Epithelial cell of proximal tubule (primary cell): ENCODE measurements around the gene SFXN5. TPM values are rescaled to one million over a fixed set of nuclear protein-coding genes. Genes with fewer than 3 reads are reported as not detected.

Experiments
- DNase-seq: peaks from one replicate; pipeline ENCODE4 v3.0.0-alpha.2; 2011; ENCODE audit warnings: low read depth
- H3K4me3 ChIP-seq: 2 replicates; pipeline ENCODE4 v1.5.1; 2011; ENCODE audit warnings: low read depth, mild to moderate bottlenecking, low read length
- CTCF ChIP-seq: conservative IDR thresholded peaks from 2 replicates; pipeline ENCODE4 v1.5.1; 2012; ENCODE audit warnings: low read depth, mild to moderate bottlenecking, low read length
- total RNA-seq: library from RNA; depleted of rRNA; stranded (reverse); fragments of >200 nt; gene quantifications from 2 replicates; pipeline ENCODE4 v1.2.3, GENCODE V29; 2015

SFXN5 gene
- total RNA-seq, 1 donor from 2014 or later = 8.4 TPM

- H3K4me3 ChIP-seq = no peak overlapping the region
- no peak for DNase-seq
- no peak for TF ChIP-seq CTCF
These were observed 70.5 kb downstream of the SFXN5 start for GRCh38 chr2:73000808-73001570.

- no peak for DNase-seq
- no peak for TF ChIP-seq CTCF
- no peak overlapping the region for H3K4me3 ChIP-seq
These were observed 71.5 kb downstream of the SFXN5 start for GRCh38 chr2:72999729-73000725.

- DNase-seq = no peak
- TF ChIP-seq CTCF = no peak
- H3K4me3 ChIP-seq = no peak overlapping the region
These were observed 72.8 kb downstream of the SFXN5 start for GRCh38 chr2:72998724-72999123.

GRCh38 chr2:72998234-72998651 is 73.3 kb downstream of the SFXN5 start:
- H3K4me3 ChIP-seq = no peak overlapping the region
- DNase-seq = no peak
- TF ChIP-seq CTCF = no peak

GRCh38 chr2:72996117-72996502 is 75.4 kb downstream of the SFXN5 start:
- H3K4me3 ChIP-seq = no peak overlapping the region
- TF ChIP-seq CTCF = no peak
- DNase-seq = no peak

GRCh38 chr2:72995430-72996116 is 75.9 kb downstream of the SFXN5 start:
- no peak overlapping the region for H3K4me3 ChIP-seq
- no peak for DNase-seq
- TF ChIP-seq CTCF = no peak
